Fibroblast of lung (primary cell): ENCODE measurements around the gene KRT39.

Experiments used
- EZH2 ChIP-seq: IDR thresholded peaks from 2 replicates; pipeline ENCODE4 v1.5.1; 2012; ENCODE audit warnings: low read length, control low read depth, mild to moderate bottlenecking; ENCODE audit errors: missing control alignments
- TF ChIP-seq, protein P1 (sequence below), 2 donors: IDR thresholded peaks in 1 of 2; conservative IDR thresholded peaks in 1 of 2; 1 replicate in 1 of 2; 2 replicates in 1 of 2; pipeline ENCODE4 v1.5.1; 2011 to 2012; ENCODE audit warnings: low read length in 2 of 2, control low read depth in 1 of 2, inconsistent platforms in 1 of 2, low read depth in 1 of 2, mild to moderate bottlenecking in 1 of 2

DNA sequence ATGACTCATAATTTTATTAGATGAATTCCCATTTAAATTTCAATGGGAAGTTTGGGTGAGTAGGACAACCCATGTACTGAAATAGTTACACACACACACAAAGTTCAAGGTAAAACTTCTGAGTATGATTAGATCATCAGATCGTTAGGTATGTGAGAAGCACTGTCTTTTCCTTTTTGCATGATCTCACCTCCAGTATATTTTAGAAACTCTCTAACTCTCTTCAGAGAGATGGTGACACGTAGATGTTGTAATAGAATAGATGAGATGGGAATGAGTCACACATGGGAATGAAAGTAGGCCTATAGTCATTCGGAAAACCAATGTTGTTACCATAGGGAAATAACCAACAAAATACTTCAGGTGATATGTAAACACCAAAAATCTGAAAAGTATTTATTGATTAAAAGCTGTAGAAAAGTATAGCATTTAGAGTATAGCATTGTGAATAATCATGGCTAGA is 51.5 kb downstream of the KRT39 start:
- TF ChIP-seq EZH2: no peak
- TF ChIP-seq, protein P1, sequence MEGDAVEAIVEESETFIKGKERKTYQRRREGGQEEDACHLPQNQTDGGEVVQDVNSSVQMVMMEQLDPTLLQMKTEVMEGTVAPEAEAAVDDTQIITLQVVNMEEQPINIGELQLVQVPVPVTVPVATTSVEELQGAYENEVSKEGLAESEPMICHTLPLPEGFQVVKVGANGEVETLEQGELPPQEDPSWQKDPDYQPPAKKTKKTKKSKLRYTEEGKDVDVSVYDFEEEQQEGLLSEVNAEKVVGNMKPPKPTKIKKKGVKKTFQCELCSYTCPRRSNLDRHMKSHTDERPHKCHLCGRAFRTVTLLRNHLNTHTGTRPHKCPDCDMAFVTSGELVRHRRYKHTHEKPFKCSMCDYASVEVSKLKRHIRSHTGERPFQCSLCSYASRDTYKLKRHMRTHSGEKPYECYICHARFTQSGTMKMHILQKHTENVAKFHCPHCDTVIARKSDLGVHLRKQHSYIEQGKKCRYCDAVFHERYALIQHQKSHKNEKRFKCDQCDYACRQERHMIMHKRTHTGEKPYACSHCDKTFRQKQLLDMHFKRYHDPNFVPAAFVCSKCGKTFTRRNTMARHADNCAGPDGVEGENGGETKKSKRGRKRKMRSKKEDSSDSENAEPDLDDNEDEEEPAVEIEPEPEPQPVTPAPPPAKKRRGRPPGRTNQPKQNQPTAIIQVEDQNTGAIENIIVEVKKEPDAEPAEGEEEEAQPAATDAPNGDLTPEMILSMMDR (conservative IDR thresholded peaks at IDR 0.05 in 1 of 2, IDR thresholded peaks at IDR 0.05 in 1 of 2; ENCODE audit: low read depth in 1 of 2, low read length in 2 of 2): no peak
